H9 (cell line): ENCODE results near the gene MTMR3. TPM values are rescaled to one million over a fixed set of nuclear protein-coding genes. Genes with fewer than 3 reads are reported as not detected.

ENCODE experiments used
- DNase-seq: peaks from one replicate; pipeline ENCODE4 v3.0.0-alpha.2; 2017
- H2AFZ ChIP-seq: one replicate; pipeline ENCODE4 v1.6.1; 2013; ENCODE audit warnings: mild to moderate bottlenecking, low read length, control low read depth, moderate library complexity
- H2AK5ac ChIP-seq: 2 replicates; pipeline ENCODE4 v1.6.1; 2013; ENCODE audit warnings: low read length, control low read depth, mixed read lengths; ENCODE audit not compliant: insufficient read length
- H2BK120ac ChIP-seq: one replicate; pipeline ENCODE4 v1.6.1; 2013; ENCODE audit warnings: low read depth, mild to moderate bottlenecking, low read length, control low read depth, inconsistent platforms; ENCODE audit not compliant: poor library complexity, severe bottlenecking
- H2BK12ac ChIP-seq: 2 replicates; pipeline ENCODE4 v1.6.1; 2013; ENCODE audit warnings: low read length, control low read depth, mixed read lengths, low read depth; ENCODE audit not compliant: insufficient read length
- H2BK15ac ChIP-seq: 2 replicates; pipeline ENCODE4 v1.6.1; 2013; ENCODE audit warnings: low read depth, low read length, control low read depth
- H2BK20ac ChIP-seq: one replicate; pipeline ENCODE4 v1.6.1; 2013; ENCODE audit warnings: low read depth, mild to moderate bottlenecking, low read length, control low read depth, inconsistent platforms; ENCODE audit not compliant: poor library complexity, severe bottlenecking
- H2BK5ac ChIP-seq: 2 replicates; pipeline ENCODE4 v1.6.1; 2013; ENCODE audit warnings: low read length, control low read depth, mixed read lengths; ENCODE audit not compliant: insufficient read length
- H3K14ac ChIP-seq: 2 replicates; pipeline ENCODE4 v1.6.1; 2013; ENCODE audit warnings: low read length, control low read depth; ENCODE audit not compliant: insufficient read depth
- H3K18ac ChIP-seq: 2 replicates; pipeline ENCODE4 v1.6.1; 2013; ENCODE audit warnings: low read depth, mild to moderate bottlenecking, mixed read lengths, low read length, control low read depth; ENCODE audit not compliant: insufficient read length
- H3K23ac ChIP-seq: 2 replicates; pipeline ENCODE4 v1.6.1; 2013; ENCODE audit warnings: low read length, control low read depth, mixed read lengths, low read depth; ENCODE audit not compliant: insufficient read length
- H3K23me2 ChIP-seq: 2 replicates; pipeline ENCODE4 v1.6.1; 2013; ENCODE audit warnings: low read depth, mild to moderate bottlenecking, mixed read lengths, low read length, control low read depth; ENCODE audit not compliant: insufficient read length, poor library complexity, severe bottlenecking
- H3K27ac ChIP-seq: 2 replicates; pipeline ENCODE4 v1.5.1; 2013; ENCODE audit warnings: low read length, control low read depth, mixed read lengths, low read depth; ENCODE audit not compliant: insufficient read length
- H3K27me3 ChIP-seq: 2 replicates; pipeline ENCODE4 v1.6.1; 2013; ENCODE audit warnings: low read length, control low read depth, inconsistent platforms; ENCODE audit not compliant: insufficient read depth
- H3K4ac ChIP-seq: 2 replicates; pipeline ENCODE4 v1.6.1; 2013; ENCODE audit warnings: low read depth, mild to moderate bottlenecking, control low read depth, inconsistent platforms, low read length, moderate library complexity
- H3K4me1 ChIP-seq: 2 replicates; pipeline ENCODE4 v1.6.1; 2013; ENCODE audit warnings: low read length, control low read depth, inconsistent platforms; ENCODE audit not compliant: insufficient read depth
- H3K4me2 ChIP-seq: 2 replicates; pipeline ENCODE4 v1.6.1; 2013; ENCODE audit warnings: low read length, control low read depth, mixed read lengths; ENCODE audit not compliant: insufficient read length, insufficient read depth
- H3K56ac ChIP-seq: 2 replicates; pipeline ENCODE4 v1.6.1; 2013; ENCODE audit warnings: low read depth, mild to moderate bottlenecking, mixed read lengths, low read length, control low read depth; ENCODE audit not compliant: insufficient read length
- H3K79me1 ChIP-seq: 2 replicates; pipeline ENCODE4 v1.6.1; 2013; ENCODE audit warnings: low read depth, mild to moderate bottlenecking, moderate library complexity, low read length, control low read depth, inconsistent platforms; ENCODE audit not compliant: insufficient read depth, poor library complexity, severe bottlenecking
- H3K79me2 ChIP-seq: 2 replicates; pipeline ENCODE4 v1.6.1; 2013; ENCODE audit warnings: low read length, control low read depth, inconsistent platforms; ENCODE audit not compliant: insufficient read depth
- H3K9ac ChIP-seq: 2 replicates; pipeline ENCODE4 v1.6.1; 2013; ENCODE audit warnings: low read length, control low read depth, mixed read lengths; ENCODE audit not compliant: insufficient read length; ENCODE audit errors: extremely low read depth
- H3K9me3 ChIP-seq: one replicate; pipeline ENCODE4 v1.6.1; 2013; ENCODE audit warnings: low read depth, low read length, inconsistent platforms; ENCODE audit not compliant: control insufficient read depth
- H3T11ph ChIP-seq: one replicate; pipeline ENCODE4 v1.6.1; 2013; ENCODE audit warnings: mild to moderate bottlenecking, low read length, control low read depth, inconsistent platforms
- H4K20me1 ChIP-seq: one replicate; pipeline ENCODE4 v1.6.1; 2013; ENCODE audit not compliant: control insufficient read depth, insufficient read length, insufficient read depth
- H4K5ac ChIP-seq: 2 replicates; pipeline ENCODE4 v1.6.1; 2013; ENCODE audit warnings: low read depth, mild to moderate bottlenecking, mixed read lengths, low read length, control low read depth; ENCODE audit not compliant: insufficient read length
- H4K8ac ChIP-seq: replicated peaks from 2 replicates; pipeline ENCODE4 v1.6.1; 2013; ENCODE audit warnings: low read length, control low read depth, mixed read lengths, low read depth; ENCODE audit not compliant: insufficient read length
- H4K91ac ChIP-seq: 2 replicates; pipeline ENCODE4 v1.6.1; 2013; ENCODE audit warnings: low read depth, mild to moderate bottlenecking, moderate library complexity, mixed read lengths, low read length, control low read depth; ENCODE audit not compliant: insufficient read length
- H3K27ac Mint-ChIP-seq, 3 experiments: 2 replicates in 2 of 3; 3 replicates in 1 of 3; pipeline ENCODE4 v1.8.0; 2020 to 2021; ENCODE audit warnings: mixed read lengths in 3 of 3, mild to moderate bottlenecking in 1 of 3, moderate library complexity in 1 of 3
- H3K27me3 Mint-ChIP-seq: 2 replicates; pipeline ENCODE4 v1.8.0; 2021; ENCODE audit warnings: low read depth, mild to moderate bottlenecking, moderate library complexity, mixed read lengths
- H3K36me3 Mint-ChIP-seq, 3 experiments: 2 replicates in 2 of 3; 3 replicates in 1 of 3; pipeline ENCODE4 v1.8.0; 2020 to 2021; ENCODE audit warnings: low read depth in 3 of 3, mixed read lengths in 3 of 3; ENCODE audit not compliant: insufficient read depth in 1 of 3
- H3K4me1 Mint-ChIP-seq, 2 experiments: 2 replicates each; pipeline ENCODE4 v1.8.0; 2020; ENCODE audit warnings: mixed read lengths in 2 of 2
- H3K4me3 Mint-ChIP-seq, 2 experiments: 2 replicates in 1 of 2; 3 replicates in 1 of 2; pipeline ENCODE4 v1.8.0; 2020 to 2021; ENCODE audit warnings: mild to moderate bottlenecking in 2 of 2, mixed read lengths in 2 of 2, moderate library complexity in 1 of 2
- H3K9me3 Mint-ChIP-seq, 2 experiments: 2 replicates in 1 of 2; 3 replicates in 1 of 2; pipeline ENCODE4 v1.8.0; 2020; ENCODE audit warnings: mild to moderate bottlenecking in 2 of 2, mixed read lengths in 2 of 2, moderate library complexity in 1 of 2
- total RNA-seq: library from RNA; stranded (reverse); gene quantifications from 2 replicates; pipeline ENCODE4 v1.2.1, GENCODE V29; 2021
- TF ChIP-seq, protein P1 (sequence below): fragments of 200-600 bp; sonication (generic); conservative IDR thresholded peaks from 3 replicates; pipeline ENCODE4 v1.8.0; 2021; ENCODE audit warnings: antibody characterized with exemption, mild to moderate bottlenecking

The MTMR3 gene
- total RNA-seq, 1 experiment from 2014 or later: 19.8 TPM

GRCh38 chr22:30054764-30055069, 171.7 kb downstream of the MTMR3 start:
- Histone ChIP-seq H4K20me1 (no peaks in the 10 kb centered on the region), H2BK5ac (no peak overlapping the region), H2BK20ac (no peak overlapping the region), H2AFZ (no peak overlapping the region), H3T11ph (no peak overlapping the region), H2BK120ac (no peak overlapping the region), H2BK15ac (no peak overlapping the region), H3K4me2 (no peak overlapping the region), H3K14ac (no peak overlapping the region), H4K5ac (no peak overlapping the region), H3K23me2 (no peaks in the 10 kb centered on the region), H3K27ac (no peak overlapping the region), H3K56ac (no peak overlapping the region), H3K23ac (no peak overlapping the region), H3K9me3 (no peaks in the 10 kb centered on the region), H3K79me2 (no peaks in the 10 kb centered on the region), H3K4me1 (no peaks in the 10 kb centered on the region), H2BK12ac (no peak overlapping the region), H2AK5ac (no peak overlapping the region), H4K8ac (no peak overlapping the region), H3K9ac (no peak overlapping the region), H3K18ac (no peak overlapping the region), H3K4ac (no peak overlapping the region), H3K27me3 (no peaks in the 10 kb centered on the region), H4K91ac (no peak overlapping the region), H3K79me1 (no peaks in the 10 kb centered on the region)
- Mint-ChIP-seq H3K4me3 (no peak overlapping the region), H3K36me3 (peaks cover 2 to 9% (median 5%) of the 10 kb centered on the region in 3 experiments; a peak in 6 of 7 replicates), H3K27me3 (0 out of 2 replicates have a peak, but pooled peaks cover 2% of the 10 kb centered on the region), H3K4me1 (no peaks in the 10 kb centered on the region), H3K27ac (no peak overlapping the region), H3K9me3 (peaks cover 19 to 21% of the 10 kb centered on the region in 2 experiments)
- no peak for DNase-seq
- TF ChIP-seq, protein P1, sequence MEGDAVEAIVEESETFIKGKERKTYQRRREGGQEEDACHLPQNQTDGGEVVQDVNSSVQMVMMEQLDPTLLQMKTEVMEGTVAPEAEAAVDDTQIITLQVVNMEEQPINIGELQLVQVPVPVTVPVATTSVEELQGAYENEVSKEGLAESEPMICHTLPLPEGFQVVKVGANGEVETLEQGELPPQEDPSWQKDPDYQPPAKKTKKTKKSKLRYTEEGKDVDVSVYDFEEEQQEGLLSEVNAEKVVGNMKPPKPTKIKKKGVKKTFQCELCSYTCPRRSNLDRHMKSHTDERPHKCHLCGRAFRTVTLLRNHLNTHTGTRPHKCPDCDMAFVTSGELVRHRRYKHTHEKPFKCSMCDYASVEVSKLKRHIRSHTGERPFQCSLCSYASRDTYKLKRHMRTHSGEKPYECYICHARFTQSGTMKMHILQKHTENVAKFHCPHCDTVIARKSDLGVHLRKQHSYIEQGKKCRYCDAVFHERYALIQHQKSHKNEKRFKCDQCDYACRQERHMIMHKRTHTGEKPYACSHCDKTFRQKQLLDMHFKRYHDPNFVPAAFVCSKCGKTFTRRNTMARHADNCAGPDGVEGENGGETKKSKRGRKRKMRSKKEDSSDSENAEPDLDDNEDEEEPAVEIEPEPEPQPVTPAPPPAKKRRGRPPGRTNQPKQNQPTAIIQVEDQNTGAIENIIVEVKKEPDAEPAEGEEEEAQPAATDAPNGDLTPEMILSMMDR: no peak
